Spleen (tissue), 11 donors: Measurements from ENCODE around the gene UBQLN1. TPM values are rescaled to one million over a fixed set of nuclear protein-coding genes. Genes with fewer than 3 reads are reported as not detected.

ENCODE experiments used
- DNase-seq: peaks from one replicate; pipeline ENCODE4 v3.0.0-alpha.2; 2020
- H3K27ac ChIP-seq, 8 donors: fragments of 200-600 bp; sonication (generic) in 7 of 8; 1 replicate in 4 of 8; 2 replicates in 4 of 8; pipeline versions ENCODE4 v1.5.0 to v1.8.0; 2016 to 2021; ENCODE audit warnings: inconsistent platforms in 4 of 8, mild to moderate bottlenecking in 4 of 8, moderate library complexity in 1 of 8
- H3K27me3 ChIP-seq, 7 donors: fragments of 200-600 bp; sonication (generic) in 6 of 7; replicated peaks in 1 of 7; 1 replicate in 4 of 7; 2 replicates in 3 of 7; pipeline versions ENCODE4 v1.5.0 to v1.8.0; 2016 to 2021; ENCODE audit warnings: inconsistent platforms in 3 of 7, mild to moderate bottlenecking in 1 of 7
- H3K36me3 ChIP-seq, 6 donors: fragments of 200-600 bp; sonication (generic) in 5 of 6; 1 replicate in 4 of 6; 2 replicates in 2 of 6; pipeline versions ENCODE4 v1.5.0 to v1.8.0; 2016 to 2021; ENCODE audit warnings: inconsistent platforms in 2 of 6
- H3K4me1 ChIP-seq, 6 donors: fragments of 200-600 bp; sonication (generic) in 5 of 6; 1 replicate in 3 of 6; 2 replicates in 3 of 6; pipeline versions ENCODE4 v1.5.0 to v1.8.0; 2016 to 2021; ENCODE audit warnings: inconsistent platforms in 3 of 6
- H3K4me3 ChIP-seq, 8 donors: fragments of 200-600 bp; sonication (generic) in 7 of 8; 1 replicate in 4 of 8; 2 replicates in 4 of 8; pipeline versions ENCODE4 v1.5.0 to v1.8.0; 2016 to 2021; ENCODE audit warnings: inconsistent platforms in 4 of 8, mild to moderate bottlenecking in 4 of 8, moderate library complexity in 2 of 8
- H3K9me3 ChIP-seq, 8 donors: fragments of 200-600 bp; sonication (generic) in 7 of 8; 1 replicate in 4 of 8; 2 replicates in 4 of 8; pipeline versions ENCODE4 v1.5.0 to v1.8.0; 2016 to 2021; ENCODE audit warnings: inconsistent platforms in 4 of 8
- POLR2A ChIP-seq, 3 donors: fragments of 450-650 bp; IDR thresholded peaks; one replicate each; pipeline ENCODE4 v1.5.1; 2017; ENCODE audit warnings: antibody characterized with exemption in 3 of 3, mild to moderate bottlenecking in 1 of 3
- POLR2AphosphoS5 ChIP-seq, 3 donors: sonication (generic); formaldehyde crosslinking; IDR thresholded peaks; one replicate each; pipeline ENCODE4 v1.5.1; 2017; ENCODE audit warnings: antibody characterized with exemption in 3 of 3
- WGBS, 5 donors: extraction: QIAGEN DNeasy Blood & Tissue Kit in 3 of 5; methylation state at CpG; one replicate each; pipeline versions ENCODE4 v1.1.5 to v1.1.7; 2013 to 2018; 5-methylcytosine and 5-hydroxymethylcytosine counted together
- intact Hi-C: fragments of 100-400 bp; cut with DNase I; formaldehyde crosslinking; loops from one replicate; pipeline ENCODE4 v1.15.0; 2023; ENCODE audit warnings: low total_unique reads
- polyA plus RNA-seq, 3 donors: library from polyadenylated mRNA; stranded (reverse); fragments of 200-250 nt; gene quantifications; one replicate each; pipeline ENCODE4 v1.2.1, GENCODE V29; 2013
- total RNA-seq, 7 donors: library from RNA; depleted of rRNA in 3 of 7; stranded (reverse); fragments of >200 nt in 3 of 7; fragmentation: NEBNext Ultra II Directional in 4 of 7; extraction: Animal tissue kit (Norgen Biotek cat#: 25700) in 4 of 7; gene quantifications; one replicate each; pipeline versions ENCODE4 v1.1.0 to v1.2.1, GENCODE V29; 2016 to 2021
- TF ChIP-seq, protein P1 (sequence below), 11 experiments: fragments of 200-600 bp in 7 of 11; fragments of 450-650 bp in 4 of 11; sonication (generic) in 4 of 11; IDR thresholded peaks in 8 of 11; conservative IDR thresholded peaks in 3 of 11; 1 replicate in 7 of 11; 2 replicates in 4 of 11; pipeline versions ENCODE4 v1.4.0 to v1.8.0; 2016 to 2021; ENCODE audit warnings: antibody characterized with exemption in 11 of 11, inconsistent platforms in 4 of 11, mild to moderate bottlenecking in 1 of 11
- donor health status: healthy with polysubstance abuse.
- donor health status: DM: no; HTN: no; CAD: no; lungs with moderate emphysema.
- donor health status: DM: no; HTN: no; CAD: no.
- donor health status: Bipolar disorder and iron deficiency.
- donor health status: healthy.
- donor health status: DM: no; HTN: no; CAD: no.
- donor health status: DM: yes; HTN: yes; CAD: no.

The UBQLN1 gene
- total and polyA plus RNA-seq, 10 donors, result 19.9 to 93.4 (median 82.1) TPM

DNA sequence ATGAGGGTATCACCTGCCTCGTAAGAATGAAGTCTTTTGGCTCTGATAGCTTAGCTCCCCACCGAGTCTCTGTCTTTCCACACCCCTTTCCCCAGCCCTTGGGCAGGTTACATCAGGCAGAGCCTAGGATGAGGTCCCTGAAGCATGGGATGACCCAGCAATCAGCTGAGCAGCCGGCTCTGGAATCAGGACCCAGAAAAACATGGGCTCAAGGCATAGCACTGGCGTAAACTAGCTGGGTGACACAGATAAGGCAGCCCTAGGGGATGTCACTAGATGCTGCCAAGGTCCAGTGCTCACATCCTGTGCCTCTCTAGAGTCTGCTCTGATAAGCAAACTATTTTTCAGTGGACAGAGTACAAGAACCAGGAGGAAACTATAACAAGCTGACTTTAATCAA is 58.2 kb downstream of the UBQLN1 start:
- Histone ChIP-seq H3K4me3 (no peak overlapping the region), H3K27me3 (no peaks in the 10 kb centered on the region), H3K4me1 (peaks cover 0 to 12% (median 0%) of the 10 kb centered on the region in 6 donors), H3K36me3 (peaks cover 7 to 80% (median 33%) of the 10 kb centered on the region in 6 donors), H3K27ac (peak overlapping the region in 1 of 8 donors; percentile 24), H3K9me3 (no peaks in the 10 kb centered on the region)
- 76 to 90% (median 84%) methylated on average over 4 of the region's 4 CpGs for WGBS, 5 donors
- DNase-seq, result no peak
- no peak for TF ChIP-seq POLR2AphosphoS5 (IDR thresholded peaks at IDR 0.05)
- TF ChIP-seq, protein P1, sequence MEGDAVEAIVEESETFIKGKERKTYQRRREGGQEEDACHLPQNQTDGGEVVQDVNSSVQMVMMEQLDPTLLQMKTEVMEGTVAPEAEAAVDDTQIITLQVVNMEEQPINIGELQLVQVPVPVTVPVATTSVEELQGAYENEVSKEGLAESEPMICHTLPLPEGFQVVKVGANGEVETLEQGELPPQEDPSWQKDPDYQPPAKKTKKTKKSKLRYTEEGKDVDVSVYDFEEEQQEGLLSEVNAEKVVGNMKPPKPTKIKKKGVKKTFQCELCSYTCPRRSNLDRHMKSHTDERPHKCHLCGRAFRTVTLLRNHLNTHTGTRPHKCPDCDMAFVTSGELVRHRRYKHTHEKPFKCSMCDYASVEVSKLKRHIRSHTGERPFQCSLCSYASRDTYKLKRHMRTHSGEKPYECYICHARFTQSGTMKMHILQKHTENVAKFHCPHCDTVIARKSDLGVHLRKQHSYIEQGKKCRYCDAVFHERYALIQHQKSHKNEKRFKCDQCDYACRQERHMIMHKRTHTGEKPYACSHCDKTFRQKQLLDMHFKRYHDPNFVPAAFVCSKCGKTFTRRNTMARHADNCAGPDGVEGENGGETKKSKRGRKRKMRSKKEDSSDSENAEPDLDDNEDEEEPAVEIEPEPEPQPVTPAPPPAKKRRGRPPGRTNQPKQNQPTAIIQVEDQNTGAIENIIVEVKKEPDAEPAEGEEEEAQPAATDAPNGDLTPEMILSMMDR (IDR thresholded peaks at IDR 0.05 in 8 of 11, conservative IDR thresholded peaks at IDR 0.05 in 3 of 11), result peak in 2 of 11 experiments; percentile 7 to 15
- intact Hi-C loops, result no loop called here

DNA sequence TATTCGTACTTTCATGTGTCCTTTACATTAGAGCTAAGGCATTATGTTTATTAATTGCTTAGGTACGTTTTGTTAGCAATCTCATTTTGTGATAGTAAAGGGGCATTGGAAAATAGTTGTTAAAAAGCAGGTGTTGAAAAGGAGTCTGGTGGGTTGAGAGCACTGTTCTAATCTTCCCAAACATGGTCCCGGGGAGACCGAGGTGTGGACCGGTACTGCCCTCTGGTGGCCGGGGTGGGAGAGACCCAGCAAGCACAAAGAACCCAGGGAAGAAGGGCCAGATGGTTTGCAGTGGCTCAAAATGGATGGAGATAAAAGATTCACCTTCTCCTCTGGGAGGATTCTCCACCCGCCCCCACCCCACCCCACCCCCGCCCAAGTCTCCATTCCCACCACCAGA is 58.7 kb downstream of the UBQLN1 start:
- H3K9me3 ChIP-seq, result no peaks in the 10 kb centered on the region

DNA sequence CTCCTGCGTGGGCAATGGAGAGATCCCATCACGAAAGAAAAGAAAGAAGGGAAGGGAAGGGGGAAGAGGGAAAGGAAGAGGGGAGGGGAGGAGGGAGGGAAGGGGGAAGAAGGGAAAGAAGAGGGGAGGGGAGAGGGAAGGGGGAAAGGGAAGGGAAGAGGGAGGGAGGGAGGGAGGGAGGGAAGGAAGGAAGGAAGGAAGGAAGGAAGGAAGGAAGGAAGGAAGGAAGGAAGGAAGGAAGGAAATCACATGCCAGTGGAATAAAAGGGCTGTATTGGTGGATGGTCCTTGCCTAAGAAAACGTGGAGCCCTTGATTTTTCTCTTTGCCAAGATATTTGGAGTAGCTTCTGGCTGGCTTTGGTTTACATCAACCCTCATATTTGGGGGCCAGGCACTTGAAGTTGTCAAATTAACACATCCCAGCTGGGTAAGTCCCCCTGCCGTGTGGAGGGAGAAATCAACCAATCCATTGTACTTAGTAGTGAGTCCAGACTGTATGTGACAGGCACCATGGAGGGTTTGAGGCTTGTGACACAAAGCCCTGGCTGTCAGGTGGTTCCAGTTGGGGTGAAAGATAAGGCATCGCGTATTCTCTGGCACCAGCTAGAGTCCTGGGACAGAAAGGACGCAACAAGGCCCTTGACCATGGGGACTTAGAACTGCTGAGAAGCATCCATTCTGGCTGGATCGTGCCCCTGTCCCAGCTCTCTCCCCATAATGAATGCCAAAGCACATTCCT is 61.1 kb downstream of the UBQLN1 start:
- intact Hi-C loops, result no loop called here
- Histone ChIP-seq H3K27me3 (no peaks in the 10 kb centered on the region), H3K36me3 (peaks cover 3 to 76% (median 13%) of the 10 kb centered on the region in 6 donors), H3K27ac (no peak overlapping the region), H3K4me1 (peaks cover 0 to 12% (median 0%) of the 10 kb centered on the region in 6 donors), H3K9me3 (no peaks in the 10 kb centered on the region), H3K4me3 (no peak overlapping the region)
- 68 to 85% (median 82%) methylated on average over 8 of the region's 8 CpGs for WGBS, 5 donors
- TF ChIP-seq POLR2A (IDR thresholded peaks at IDR 0.05) (no peak), POLR2AphosphoS5 (IDR thresholded peaks at IDR 0.05) (no peak)
- TF ChIP-seq, protein P1 (IDR thresholded peaks at IDR 0.05 in 8 of 11, conservative IDR thresholded peaks at IDR 0.05 in 3 of 11), result no peak
- no peak for DNase-seq

More for the DNA sequence above, 58.7 kb downstream of the UBQLN1 start:
- Histone ChIP-seq H3K4me3 (no peak overlapping the region), H3K27ac (no peak overlapping the region), H3K27me3 (no peaks in the 10 kb centered on the region), H3K36me3 (peaks cover 7 to 79% (median 30%) of the 10 kb centered on the region in 6 donors), H3K4me1 (peaks cover 0 to 12% (median 0%) of the 10 kb centered on the region in 6 donors)
- TF ChIP-seq, protein P1 (IDR thresholded peaks at IDR 0.05 in 8 of 11, conservative IDR thresholded peaks at IDR 0.05 in 3 of 11), result peak; percentile 32 to 87 (median 71)
- no peak for TF ChIP-seq POLR2A (IDR thresholded peaks at IDR 0.05)
- TF ChIP-seq POLR2AphosphoS5 (IDR thresholded peaks at IDR 0.05), result no peak
- intact Hi-C loops, result no loop called here
- WGBS, 5 donors, result 39 to 46% (median 45%) methylated on average over 8 of the region's 8 CpGs
- peak; percentile 91 for DNase-seq

DNA sequence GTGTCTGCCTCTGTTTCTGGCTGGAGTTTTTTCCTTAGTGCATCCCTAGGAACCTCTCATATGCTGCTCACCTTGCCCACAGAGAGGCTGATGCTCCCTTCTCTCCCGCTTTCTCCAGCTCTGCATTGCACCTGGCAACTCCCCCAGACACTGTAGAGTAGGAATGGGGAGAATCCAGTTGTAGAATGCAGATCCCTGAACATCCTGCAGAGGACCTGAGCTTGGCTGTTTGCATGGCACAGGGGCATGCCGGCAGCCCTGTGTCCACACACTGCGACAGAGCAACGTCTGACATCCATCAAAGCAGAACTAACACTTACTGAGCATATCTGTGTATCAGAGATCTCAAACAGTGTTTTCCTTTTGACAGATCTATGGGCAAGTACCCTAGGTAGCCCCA is 65.0 kb downstream of the UBQLN1 start:
- intact Hi-C loops, result no loop called here
- Histone ChIP-seq H3K36me3 (peaks cover 0 to 49% (median 4%) of the 10 kb centered on the region in 6 donors), H3K4me1 (no peaks in the 10 kb centered on the region), H3K9me3 (no peaks in the 10 kb centered on the region), H3K4me3 (no peak overlapping the region), H3K27ac (no peak overlapping the region), H3K27me3 (no peaks in the 10 kb centered on the region)
- peak in 1 of 3 donors; percentile 23 for TF ChIP-seq POLR2AphosphoS5 (IDR thresholded peaks at IDR 0.05)
- TF ChIP-seq, protein P1 (IDR thresholded peaks at IDR 0.05 in 8 of 11, conservative IDR thresholded peaks at IDR 0.05 in 3 of 11), result no peak
- no peak for DNase-seq
- 75 to 89% (median 83%) methylated on average over 4 of the region's 4 CpGs for WGBS, 5 donors
